HCT116 (cell line): ENCODE measurements around the gene EIF3B.

Experiments
- ATF3 ChIP-seq: IDR thresholded peaks from 2 replicates; pipeline ENCODE4 v1.6.1; 2012
- CTCF ChIP-seq, 3 experiments: fragments of 200-600 bp in 1 of 3; sonication (generic) in 1 of 3; IDR thresholded peaks in 2 of 3; conservative IDR thresholded peaks in 1 of 3; 2 replicates each; pipeline ENCODE4 v1.5.1; 2012 to 2017; ENCODE audit warnings: low read depth in 2 of 3, low read length in 2 of 3, antibody characterized with exemption in 1 of 3, borderline replicate concordance in 1 of 3, control low read depth in 1 of 3, mild to moderate bottlenecking in 1 of 3, mixed read lengths in 1 of 3, mixed run types in 1 of 3, moderate library complexity in 1 of 3; ENCODE audit not compliant: insufficient read depth in 1 of 3
- ELF1 ChIP-seq: IDR thresholded peaks from 2 replicates; pipeline ENCODE4 v1.6.1; 2012; ENCODE audit warnings: low read depth, borderline replicate concordance
- EZH2 ChIP-seq: fragments of 200-600 bp; sonication (generic); IDR thresholded peaks from 2 replicates; pipeline ENCODE4 v1.6.1; 2017; ENCODE audit warnings: antibody characterized with exemption, mixed run types
- FOSL1 ChIP-seq: IDR thresholded peaks from 2 replicates; pipeline ENCODE4 v1.6.1; 2012; ENCODE audit warnings: low read depth
- JUND ChIP-seq: IDR thresholded peaks from 2 replicates; pipeline ENCODE4 v1.6.1; 2012
- POLR2A ChIP-seq: IDR thresholded peaks from 2 replicates; pipeline ENCODE4 v1.7.0; 2011; ENCODE audit warnings: borderline replicate concordance; ENCODE audit not compliant: insufficient read depth, insufficient read length; ENCODE audit errors: extremely low read depth
- POLR2AphosphoS5 ChIP-seq: IDR thresholded peaks from 2 replicates; pipeline ENCODE4 v1.6.1; 2011; ENCODE audit warnings: mild to moderate bottlenecking, low read depth, low read length, moderate library complexity
- RAD21 ChIP-seq: IDR thresholded peaks from 2 replicates; pipeline ENCODE4 v1.6.1; 2012; ENCODE audit warnings: low read depth, mild to moderate bottlenecking
- SIN3A ChIP-seq: IDR thresholded peaks from 2 replicates; pipeline ENCODE4 v1.6.1; 2012; ENCODE audit warnings: low read depth
- SP1 ChIP-seq: IDR thresholded peaks from 2 replicates; pipeline ENCODE4 v1.6.1; 2012; ENCODE audit warnings: low read depth
- SRF ChIP-seq: IDR thresholded peaks from 2 replicates; pipeline ENCODE4 v1.6.1; 2012; ENCODE audit warnings: low read depth
- ZNF274 ChIP-seq: fragments of 200-500 bp; sonication (Bioruptor generic); IDR thresholded peaks from 2 replicates; pipeline ENCODE4 v1.6.1; 2014; ENCODE audit warnings: mild to moderate bottlenecking, low read depth, low read length, inconsistent platforms

- no peak for TF ChIP-seq CTCF (IDR thresholded peaks at IDR 0.05 in 2 of 3, conservative IDR thresholded peaks at IDR 0.05 in 1 of 3; ENCODE audit: borderline replicate concordance in 1 of 3, insufficient read depth in 1 of 3, low read depth in 2 of 3, low read length in 2 of 3)
- no peak for TF ChIP-seq SRF
- no peak for TF ChIP-seq POLR2AphosphoS5
- TF ChIP-seq RAD21: no peak
- no peak for TF ChIP-seq EZH2
- TF ChIP-seq SIN3A: no peak
- no peak for TF ChIP-seq JUND
- TF ChIP-seq ATF3: no peak
- no peak for TF ChIP-seq ELF1
- TF ChIP-seq FOSL1: no peak
- no peak for TF ChIP-seq POLR2A
- TF ChIP-seq ZNF274: no peak
- TF ChIP-seq SP1: no peak
These were observed 16.7 kb downstream of the EIF3B start for GRCh38 chr7:2371329-2371728.
